Prostate gland (tissue), 2 donors: ENCODE results near the gene DUSP11.

ENCODE experiments used
- CTCF ChIP-seq, 4 experiments: fragments of 200-600 bp in 2 of 4; fragments of 450-650 bp in 2 of 4; sonication (generic) in 2 of 4; IDR thresholded peaks; 1 replicate in 3 of 4; 2 replicates in 1 of 4; pipeline ENCODE4 v1.5.1; 2016 to 2019; ENCODE audit warnings: antibody characterized with exemption in 4 of 4, mild to moderate bottlenecking in 2 of 4, moderate library complexity in 2 of 4
- POLR2A ChIP-seq: fragments of 450-650 bp; IDR thresholded peaks from one replicate; pipeline ENCODE4 v1.6.1; 2016; ENCODE audit warnings: antibody characterized with exemption, mild to moderate bottlenecking

DNA sequence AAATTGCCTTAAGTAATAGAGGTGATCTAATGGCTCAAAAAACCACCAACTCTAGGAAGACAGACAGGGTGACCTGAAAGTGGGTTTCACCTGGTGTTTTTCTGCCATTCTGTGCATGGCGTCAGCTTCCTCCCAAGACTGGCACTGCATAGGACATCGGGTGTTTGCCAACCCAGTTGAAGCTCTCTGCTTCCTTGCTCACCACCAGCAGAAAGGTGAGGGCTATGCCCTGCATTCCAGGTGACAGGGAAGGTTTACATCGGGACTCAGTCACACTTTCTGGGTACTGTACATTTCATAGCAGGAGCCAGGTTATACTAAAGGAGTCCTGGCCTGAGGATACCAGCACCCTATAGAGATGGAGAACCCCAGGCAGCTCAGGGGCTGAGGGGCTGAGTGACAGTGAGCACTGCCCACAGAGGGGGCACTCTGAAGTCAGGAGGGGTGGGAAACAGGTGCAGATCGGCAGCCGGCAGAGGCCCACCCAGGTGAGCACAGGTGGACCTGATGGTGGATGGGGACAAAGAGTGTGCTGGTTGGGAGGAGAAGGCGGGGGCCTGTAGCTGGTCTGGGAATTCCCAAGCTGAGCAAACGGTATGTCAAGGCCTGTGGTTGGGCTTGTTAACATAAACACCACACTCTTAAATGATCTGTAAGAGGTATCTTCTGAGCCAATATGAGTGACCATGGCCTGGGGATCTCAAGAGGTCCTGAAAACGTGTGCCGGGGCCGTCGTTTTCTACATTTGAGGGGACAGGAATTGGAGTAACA lies 60.9 kb downstream of the DUSP11 start:
- TF ChIP-seq CTCF (IDR thresholded peaks at IDR 0.05) (no peak), POLR2A (no peak)
